Measurements from ENCODE around the gene MAPK11.

The MAPK11 gene

DNA sequence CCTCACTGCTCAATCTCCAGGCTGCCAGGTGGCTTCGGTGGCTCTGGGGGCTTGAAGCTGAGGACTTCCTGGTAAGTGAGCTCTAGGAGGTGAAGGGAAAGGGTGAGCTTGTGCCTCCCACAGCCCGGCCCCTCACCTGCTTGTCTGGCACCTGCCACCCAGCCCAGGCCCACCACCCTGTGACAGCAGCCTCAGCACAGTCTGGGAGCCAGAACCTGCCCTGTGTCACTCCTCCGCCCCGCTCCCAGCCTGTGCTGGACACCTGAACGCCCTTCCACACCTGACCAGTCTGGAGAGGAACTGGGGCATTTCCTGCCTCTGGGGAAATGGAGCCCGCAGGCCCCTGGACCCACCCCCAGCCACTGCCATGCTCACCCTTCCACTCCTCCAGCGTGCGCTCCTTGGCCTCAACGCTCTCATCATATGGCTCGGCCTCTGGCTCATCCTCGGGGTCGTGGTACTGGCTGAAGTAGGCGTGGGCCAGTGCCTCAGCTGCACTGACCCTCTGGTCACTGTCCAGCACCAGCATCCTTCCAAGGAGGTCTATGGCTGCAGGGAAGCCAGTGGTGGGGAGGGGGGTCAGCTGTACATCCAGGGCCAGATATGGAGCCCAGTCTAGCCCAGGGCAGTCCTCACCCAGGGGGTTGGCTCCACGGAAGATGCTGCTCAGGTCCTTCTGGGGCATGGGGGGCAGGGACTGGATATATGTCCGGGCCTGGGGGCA, 5.1 kb downstream of the MAPK11 start:
- DNase-seq (ENCODE audit: low read depth, low spot score) = no peak
- no peak overlapping the region for H3K27ac ChIP-seq

DNA sequence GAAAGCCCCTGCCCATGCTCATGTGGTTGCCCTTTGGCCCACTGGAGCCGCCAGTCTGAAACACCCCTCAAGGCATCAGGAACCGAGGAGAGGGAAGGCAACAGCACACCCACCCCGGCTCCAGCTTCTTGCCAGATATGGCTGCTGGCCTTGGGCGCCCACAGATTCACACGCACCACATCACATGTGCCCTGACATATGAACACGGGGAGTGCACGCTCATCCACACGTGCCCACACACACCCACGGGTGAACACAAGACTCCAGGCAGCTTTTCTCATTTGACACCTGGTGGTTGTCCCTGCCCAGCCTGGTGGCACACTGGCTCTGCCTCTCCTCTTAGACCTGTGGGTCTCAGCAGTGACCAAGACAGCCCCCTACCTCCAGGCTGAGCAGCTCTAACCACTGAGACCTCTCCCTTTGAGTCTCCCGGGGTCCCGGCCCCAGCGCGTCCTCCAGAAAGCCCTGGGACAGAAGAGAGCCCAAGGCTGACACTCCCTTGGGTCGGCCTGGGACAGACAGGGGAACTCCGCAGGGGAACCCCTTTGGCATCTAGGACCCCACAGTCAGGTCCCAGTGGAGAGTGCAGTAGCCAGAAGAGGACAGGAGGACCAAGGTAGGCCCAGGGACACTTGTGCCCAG, 6.0 kb downstream of the MAPK11 start:
- H3K27ac ChIP-seq = no peak overlapping the region
- no peak for DNase-seq (ENCODE audit: low read depth, low spot score)

DNA sequence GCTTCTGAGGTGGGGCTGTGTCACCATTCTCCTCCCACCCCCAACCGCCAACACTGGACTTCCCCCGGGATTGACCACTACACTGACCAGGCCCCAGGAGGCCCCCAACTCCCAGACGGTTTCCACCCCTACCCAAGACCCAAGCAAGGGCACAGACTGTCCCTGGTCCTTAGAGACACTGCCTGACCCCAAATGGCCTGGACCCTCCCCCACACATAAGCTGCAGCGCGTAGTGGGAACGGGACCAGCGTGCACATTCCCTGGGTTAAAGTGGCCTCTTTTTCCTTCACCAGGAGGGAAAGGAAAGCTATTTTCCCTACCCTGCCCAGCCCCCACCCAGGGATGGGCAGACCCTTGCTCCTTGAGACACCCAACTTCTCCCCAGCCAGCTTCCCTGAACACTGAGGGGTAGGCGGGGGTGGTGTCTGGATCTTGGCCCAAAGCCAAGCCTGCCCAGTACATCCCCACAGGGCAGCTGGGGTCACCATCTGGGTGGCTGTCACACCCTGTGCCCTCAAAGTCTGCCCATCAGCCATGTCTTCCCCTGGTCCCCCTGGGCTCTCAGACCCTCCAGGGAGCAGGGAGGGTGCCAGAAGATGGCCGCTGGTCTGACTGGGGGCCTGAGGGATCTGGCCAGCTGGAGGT, 7.1 kb downstream of the MAPK11 start:
- H3K27ac ChIP-seq = no peak overlapping the region
- no peak for DNase-seq (ENCODE audit: low read depth, low spot score)

DNA sequence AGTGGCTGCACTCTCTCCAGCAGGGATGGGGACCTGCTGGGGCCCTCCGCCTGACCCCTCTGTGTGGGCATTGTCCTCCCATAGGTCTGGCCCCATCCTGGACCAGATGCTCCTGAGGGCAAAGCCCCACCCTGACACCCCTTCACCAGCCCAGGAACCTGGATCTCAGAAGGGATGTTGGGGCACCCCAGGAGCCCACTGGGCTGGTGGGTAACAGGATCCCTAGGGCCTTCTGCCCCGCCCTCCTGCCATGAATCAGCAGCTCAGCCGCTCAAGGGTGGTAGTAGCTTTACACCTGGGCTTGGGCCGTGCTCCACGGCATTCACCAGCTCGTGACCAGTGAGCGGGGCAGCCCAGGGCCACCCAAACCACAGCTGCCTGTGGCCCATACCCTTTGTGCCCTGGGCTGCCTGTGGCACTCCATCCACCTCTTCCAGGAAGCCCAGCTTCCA, 7.7 kb downstream of the MAPK11 start:
- no peak overlapping the region for H3K27ac ChIP-seq
- DNase-seq (ENCODE audit: low read depth, low spot score) = no peak

DNA sequence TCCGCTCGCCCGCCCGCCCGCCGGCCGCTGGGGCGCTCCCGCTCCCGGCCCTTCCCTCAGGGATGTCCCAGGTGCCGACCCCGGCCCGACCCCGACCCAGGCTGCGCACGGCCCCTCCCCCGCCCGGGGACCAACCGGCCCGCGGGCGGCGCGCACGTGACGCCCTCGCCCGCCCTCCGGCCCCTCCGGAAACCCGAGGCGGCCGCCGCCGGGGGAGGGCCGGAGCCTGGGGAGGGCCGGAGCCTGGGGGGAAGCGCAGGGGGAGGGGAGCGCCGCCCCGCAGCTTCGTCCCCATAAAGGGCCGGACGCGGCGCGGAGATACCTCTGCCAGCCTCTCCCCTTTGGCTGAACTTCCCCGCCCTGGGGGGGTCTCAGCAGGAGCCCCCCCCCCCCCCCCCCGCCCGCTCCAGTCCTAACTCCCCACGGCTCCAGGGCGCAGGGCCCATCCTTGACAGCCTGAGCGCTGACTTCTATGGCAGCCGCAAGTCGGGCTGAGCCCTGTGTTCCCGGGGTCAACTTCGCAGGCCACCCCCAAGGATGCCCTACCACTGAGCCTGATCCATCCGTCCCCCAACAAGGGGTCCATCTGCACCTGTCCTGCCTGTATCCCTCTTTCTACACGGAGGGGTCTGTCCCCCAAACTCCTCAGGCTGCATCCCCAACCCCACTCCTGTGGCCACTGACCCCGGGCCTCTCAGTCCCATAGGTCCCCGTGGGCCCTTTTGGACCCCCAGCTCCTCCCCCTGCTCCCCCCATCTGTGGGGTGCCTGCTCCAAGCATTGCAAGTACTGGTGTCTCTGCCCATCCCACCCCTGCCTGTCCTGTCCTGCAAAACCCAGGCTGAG, 8.3 kb downstream of the MAPK11 start, which contains the start of gene MAPK12:
TSS of gene MAPK12 (minus strand) at position 69 of the 845 bp plus-strand sequence. CDS start 174 bp downstream, outside the sequence.
- peak within 1 kb of the TSS; percentile 5 for H3K27ac ChIP-seq
- DNase-seq (ENCODE audit: low read depth, low spot score) = no peak

DNA sequence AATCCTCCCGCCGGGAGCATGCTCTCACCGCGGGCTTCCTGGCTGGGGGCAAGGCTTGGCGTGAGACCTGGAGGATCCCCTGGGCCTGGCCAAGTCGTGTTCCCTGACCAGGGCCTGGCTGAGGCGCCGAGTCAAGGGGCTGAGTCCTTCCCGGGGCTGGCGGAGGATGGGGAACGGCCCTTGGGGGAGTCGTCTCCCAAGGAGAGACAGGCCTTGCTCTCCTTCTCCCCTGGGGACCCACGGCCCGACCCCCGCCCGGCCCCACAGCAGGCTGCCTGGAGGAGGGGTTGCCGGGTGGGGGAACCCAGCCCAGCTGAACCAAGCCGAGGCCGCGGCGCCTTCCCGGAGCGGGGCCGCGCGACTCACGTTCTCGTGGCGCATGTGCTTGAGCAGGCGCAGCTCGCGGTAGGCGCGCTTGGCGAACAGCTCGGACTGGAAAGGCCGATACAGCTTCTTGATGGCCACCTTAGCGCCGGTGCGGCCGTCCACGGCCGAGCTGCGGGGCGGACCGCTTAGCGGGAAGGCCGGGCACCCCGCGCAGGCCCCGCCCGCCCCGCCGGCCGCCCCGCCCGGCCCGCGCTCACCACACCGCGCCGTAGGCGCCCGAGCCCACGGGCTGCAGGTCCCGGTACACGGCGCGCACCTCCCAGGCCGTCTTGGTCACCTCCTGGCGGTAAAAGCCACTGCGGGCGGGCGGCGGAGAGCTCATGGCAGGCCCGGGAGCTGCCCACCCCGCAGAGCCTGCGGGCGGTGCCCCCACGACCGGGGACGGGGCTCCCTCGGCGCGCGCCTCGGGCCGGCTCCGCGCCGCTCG, 9.2 kb downstream of the MAPK11 start:
- peak overlapping the region; percentile 5 for H3K27ac ChIP-seq

DNA sequence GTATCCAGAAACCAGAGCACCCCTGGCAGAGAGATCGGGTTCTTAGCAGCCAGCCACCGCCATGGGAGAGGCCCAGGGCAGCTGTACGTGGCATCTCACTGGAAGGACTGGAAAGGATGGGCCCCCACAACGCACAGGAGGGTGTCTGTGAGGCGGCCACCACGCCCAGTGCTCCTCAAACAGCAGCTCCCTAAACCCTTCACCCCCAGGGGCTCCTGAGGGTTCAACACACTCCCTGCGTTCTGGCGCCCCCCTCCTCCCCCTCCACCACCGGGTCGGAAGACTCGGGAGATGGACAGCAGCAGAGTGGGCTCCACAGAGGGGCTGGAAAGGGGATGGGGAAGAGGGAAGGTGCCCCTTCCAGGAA, 9.8 kb downstream of the MAPK11 start:
- no peak overlapping the region for H3K27ac ChIP-seq
- DNase-seq (ENCODE audit: low read depth, low spot score) = no peak

More for the DNA sequence above, 9.2 kb downstream of the MAPK11 start:
- DNase-seq (ENCODE audit: low read depth, low spot score) = no peak

DNA sequence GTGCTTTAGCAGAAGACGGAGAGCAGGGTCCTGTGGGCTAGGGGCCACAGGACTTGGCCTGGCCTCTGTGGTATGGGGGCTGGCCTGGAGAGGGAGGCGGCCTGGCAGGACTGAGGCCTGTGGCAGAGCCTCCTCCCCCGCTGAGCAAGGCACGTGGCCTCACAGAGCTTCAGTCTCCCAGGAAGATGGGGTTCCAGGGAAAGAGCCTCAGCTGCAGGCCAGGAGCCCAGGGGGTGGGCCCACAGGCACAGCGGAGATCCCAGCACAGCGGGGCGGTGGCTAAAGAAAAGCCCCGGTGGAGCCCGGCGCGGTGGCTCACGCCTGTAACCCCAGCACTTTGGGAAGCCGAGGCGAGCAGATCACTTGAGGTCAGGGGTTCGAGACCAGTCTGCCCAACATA, 10.9 kb downstream of the MAPK11 start:
- H3K27ac ChIP-seq = no peak overlapping the region
- no peak for DNase-seq (ENCODE audit: low read depth, low spot score)

DNA sequence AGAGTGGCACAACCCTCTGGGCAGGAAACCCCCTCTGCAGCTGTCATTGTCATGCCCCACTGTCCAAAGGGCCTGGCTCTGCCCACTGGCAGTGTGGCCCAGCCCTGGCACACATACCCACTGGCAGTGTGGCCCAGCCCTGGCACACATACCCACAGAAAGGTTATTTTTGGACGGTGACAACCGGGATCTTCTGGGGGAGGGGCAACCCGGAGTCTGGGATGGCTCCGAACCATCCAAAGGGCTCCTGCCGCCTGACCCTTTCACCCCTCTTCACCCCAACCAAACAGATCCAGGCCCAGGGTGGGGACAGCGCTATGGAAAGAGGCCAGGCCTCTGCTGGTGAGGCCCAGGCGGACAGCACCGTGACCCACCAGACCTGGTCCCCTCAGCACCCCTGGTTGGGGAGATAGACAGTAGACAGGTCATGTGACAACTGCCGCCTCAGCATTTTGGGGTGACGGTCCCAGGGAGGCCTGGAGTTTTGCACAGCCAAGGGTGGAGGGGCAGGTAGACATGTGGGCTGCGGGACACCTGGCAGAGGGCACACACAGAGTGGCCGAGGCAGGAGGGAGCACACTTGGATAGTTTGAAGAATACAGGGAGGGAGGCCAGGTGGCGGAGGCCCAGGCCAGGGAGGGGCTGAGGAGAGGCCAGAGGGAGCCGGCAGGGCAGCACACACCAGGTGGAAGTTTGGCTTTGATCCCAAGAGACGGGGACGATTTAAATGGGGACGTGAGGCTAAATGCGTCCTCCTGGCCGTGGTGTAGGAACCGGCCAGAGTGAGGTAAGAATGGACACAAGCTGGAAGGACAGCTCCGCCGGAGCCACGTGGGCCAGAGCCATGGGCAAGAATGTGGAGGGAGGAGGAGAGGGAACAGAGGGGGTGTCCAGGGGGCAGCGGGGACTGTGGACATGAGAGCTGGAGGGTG, 11.6 kb downstream of the MAPK11 start:
- no peak overlapping the region for H3K27ac ChIP-seq
- no peak for DNase-seq (ENCODE audit: low read depth, low spot score)

DNA sequence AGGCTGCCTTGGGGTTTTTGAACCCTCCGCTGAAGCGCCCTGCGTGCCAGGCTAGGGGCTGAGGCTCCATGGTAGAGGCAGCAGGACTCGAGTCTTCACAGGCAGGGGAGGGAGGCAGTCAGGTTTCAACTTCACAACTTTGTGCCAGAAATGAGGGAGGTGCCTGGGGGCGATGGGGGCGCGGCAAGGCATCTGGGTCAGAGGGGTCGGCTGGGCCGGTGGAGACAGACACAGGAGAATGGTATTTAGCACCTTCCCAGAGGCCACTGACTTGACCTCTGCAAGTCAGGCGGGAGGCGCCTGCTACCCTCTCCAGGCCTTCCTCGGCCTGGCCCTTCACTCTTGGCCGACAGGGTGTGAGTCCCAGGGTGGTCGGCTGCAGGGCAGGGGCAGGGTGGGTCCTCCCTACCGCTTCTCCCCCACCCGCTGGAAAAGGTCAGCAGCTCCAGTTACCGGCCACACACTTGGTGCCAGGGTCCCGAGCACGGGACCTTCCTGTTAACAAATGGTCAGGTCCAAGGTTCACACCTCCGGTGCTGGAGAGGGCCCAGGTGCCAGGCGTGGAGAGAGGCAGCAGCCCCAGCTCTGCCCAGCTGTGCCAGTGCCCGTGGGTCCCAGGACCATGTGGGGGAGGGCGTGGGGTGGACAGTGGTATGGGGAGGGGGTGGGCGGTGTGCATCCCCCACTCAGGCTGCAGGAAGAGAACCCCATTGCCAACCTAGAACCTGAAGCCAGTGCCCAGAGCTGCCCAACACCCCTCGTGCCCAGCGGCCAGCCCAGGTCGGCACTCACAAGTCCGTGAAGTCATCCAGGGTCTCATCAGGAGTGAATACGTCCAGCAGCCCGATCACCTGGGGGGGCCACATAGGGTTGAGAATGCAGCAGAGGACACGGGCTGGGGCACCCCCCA, 12.5 kb downstream of the MAPK11 start:
- DNase-seq (ENCODE audit: low read depth, low spot score) = no peak
- no peak overlapping the region for H3K27ac ChIP-seq

DNA sequence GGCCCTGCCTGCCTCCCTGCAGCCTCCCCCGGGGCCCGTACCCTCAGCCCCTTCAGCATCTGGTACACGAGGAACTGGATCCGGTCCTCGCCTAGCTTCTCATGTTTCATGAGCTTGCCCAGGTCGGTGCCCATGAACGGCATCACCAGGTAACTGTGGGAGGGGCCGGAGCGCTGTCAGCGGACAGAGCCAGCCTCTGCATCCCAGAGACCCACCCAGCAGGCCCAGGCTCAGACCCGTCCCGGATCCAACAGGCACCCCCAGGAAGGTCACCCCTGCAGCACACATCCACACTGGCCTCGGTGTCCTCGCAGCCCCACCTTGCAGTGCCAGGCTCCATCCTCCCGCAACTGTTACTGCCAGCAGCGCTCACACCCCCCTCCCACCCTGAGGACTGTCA, 13.1 kb downstream of the MAPK11 start:
- no peak overlapping the region for H3K27ac ChIP-seq
- no peak for DNase-seq (ENCODE audit: low read depth, low spot score)

DNA sequence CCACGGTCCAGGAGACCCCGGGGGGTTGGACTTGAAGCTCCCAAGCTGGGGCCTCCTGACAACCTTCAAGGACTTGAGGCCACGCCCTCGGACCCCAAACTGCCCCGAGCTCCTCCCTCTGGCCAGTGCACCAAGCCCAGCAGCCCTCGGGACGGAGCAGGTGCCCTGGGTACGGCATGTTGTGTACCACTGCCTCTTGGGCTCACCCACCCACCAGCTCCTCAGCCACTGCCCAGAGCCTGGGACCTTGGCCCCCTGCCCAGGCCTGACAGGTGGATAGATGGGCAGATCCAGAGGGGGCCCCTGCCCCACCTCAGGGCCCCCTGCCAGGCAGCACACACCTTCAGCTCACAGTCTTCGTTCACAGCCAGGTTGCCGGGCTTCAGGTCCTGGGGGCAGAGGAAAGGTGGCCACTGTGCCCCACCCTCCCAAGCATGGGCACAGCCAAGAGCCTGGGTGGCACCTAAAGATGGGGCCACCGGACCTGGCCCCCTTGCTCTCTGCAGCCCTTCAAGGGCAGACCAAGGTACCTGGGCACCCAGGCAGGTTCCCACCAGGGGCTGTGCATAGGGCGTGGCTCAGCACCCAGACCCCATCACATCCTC, 13.8 kb downstream of the MAPK11 start:
- no peak overlapping the region for H3K27ac ChIP-seq
- no peak for DNase-seq (ENCODE audit: low read depth, low spot score)

DNA sequence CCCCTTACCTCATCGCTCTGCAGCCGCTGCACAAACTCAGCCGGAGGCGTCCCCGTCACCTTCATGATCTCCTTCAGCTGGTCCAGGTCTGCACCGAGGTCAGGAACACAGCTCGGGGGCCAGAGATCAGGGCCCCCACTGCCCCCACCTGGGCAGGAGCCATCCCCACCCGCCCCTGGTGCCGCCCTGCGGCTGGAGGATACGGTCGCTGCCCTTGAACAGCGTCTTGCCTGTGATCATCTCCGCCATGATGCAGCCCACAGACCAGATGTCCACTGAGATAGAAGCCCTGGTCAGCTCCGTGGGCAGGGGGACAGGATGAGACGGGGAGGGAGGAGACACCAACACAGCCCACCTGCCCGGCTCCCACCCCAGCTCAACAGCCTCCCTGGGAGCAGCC, 14.6 kb downstream of the MAPK11 start:
- no peak for DNase-seq (ENCODE audit: low read depth, low spot score)
- no peak overlapping the region for H3K27ac ChIP-seq

DNA sequence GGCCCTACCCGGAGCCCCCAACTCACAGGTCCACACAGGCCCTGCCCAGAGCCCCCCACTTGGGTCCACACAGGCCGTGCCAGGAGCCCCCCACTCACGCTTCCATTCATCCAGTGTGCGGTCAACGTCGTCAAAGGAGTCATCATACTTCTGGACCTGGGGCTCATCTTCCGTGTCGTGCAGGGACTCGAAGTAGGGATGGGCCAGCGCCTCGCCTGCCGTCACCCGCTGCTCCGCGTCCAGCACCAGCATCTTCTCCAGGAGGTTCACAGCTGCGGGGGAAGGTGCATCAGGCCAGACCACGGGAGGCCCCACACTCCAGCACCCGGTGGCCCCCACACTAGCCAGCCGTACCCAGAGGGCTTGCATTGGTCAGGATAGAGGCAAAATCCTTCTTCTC, 15.1 kb downstream of the MAPK11 start:
- no peak overlapping the region for H3K27ac ChIP-seq

DNA sequence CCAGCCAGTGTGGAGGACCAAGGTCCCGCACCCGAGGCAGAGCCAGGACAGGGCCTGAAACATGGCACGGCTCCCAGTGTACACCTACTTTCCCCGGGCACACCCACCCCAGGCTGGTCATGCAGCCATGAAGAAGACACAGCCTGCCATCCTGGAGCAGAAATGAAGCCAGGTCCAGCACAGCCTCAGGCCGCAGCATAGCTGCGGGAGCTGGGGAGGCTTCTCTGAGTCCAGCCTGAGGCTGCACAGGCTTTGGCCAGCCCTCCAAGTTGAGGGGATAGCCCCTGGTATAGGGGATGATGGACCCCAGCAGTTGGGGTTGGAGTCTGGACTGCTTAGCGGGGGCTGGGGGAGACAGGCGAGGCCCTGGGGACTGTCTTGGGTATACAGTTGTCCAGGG, 16.2 kb downstream of the MAPK11 start:
- H3K27ac ChIP-seq = no peak overlapping the region
- DNase-seq (ENCODE audit: low read depth, low spot score) = no peak

More for the DNA sequence above, 15.1 kb downstream of the MAPK11 start:
- DNase-seq (ENCODE audit: low read depth, low spot score) = no peak

DNA sequence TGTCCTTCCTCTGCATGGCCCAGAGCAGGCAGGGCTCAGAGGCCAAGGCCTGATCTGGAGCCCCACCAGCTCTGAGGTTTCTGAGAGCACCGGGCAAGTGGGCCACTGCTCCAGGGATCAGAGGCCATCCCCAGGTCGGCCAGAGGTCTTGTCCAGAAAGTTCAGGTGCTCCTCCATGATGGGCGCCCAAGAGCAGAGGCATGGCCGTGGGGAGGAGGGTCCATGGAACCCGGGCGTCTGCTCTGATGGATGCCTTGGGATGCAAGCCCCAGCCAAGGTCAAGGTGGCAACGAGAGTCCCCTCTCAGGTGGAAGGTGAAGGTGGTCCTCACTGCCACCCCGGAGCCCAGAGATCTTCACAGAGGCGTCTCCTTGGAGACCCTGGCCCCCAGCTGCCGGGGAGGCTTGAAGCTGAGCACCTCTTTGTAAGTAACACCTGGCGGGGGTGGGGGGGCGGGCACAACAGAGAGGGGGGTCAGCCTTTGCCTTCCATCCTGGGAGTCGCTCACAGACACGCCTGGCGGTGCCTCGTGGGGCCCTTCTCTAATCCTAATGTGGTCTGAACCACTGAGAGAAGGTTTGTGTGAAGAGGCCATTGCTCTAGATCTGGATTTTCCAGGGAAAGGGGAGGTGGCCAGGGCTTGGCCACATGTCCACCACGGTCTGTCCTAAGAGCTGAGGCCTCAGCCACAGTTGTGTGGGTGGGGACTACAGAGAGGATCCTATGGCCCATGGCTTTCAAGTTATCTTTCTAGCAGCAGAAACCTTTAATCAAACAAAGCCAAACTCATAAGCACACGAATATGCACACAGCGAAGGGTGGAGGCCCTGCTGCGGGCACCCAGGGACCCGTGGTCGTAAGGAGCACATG, 16.9 kb downstream of the MAPK11 start:
- H3K27ac ChIP-seq = no peak overlapping the region
- no peak for DNase-seq (ENCODE audit: low read depth, low spot score)
